ENCODE results near the gene KDSR.

- TF ChIP-seq POLR2A (IDR thresholded peaks at IDR 0.05): no peak
- no peak for TF ChIP-seq CTCF (IDR thresholded peaks at IDR 0.05)
Observed at GRCh38 chr18:63283305-63284094, 83.5 kb downstream of the KDSR start.

Measured in body of pancreas (tissue), 4 donors.